Ecto neural progenitor cell (in vitro differentiated cells): ENCODE results near the gene ANAPC13.

ENCODE experiments used
- DNase-seq: peaks from one replicate; pipeline ENCODE4 v3.0.0-alpha.2; 2018; ENCODE audit warnings: low spot score

The ANAPC13 gene

DNA sequence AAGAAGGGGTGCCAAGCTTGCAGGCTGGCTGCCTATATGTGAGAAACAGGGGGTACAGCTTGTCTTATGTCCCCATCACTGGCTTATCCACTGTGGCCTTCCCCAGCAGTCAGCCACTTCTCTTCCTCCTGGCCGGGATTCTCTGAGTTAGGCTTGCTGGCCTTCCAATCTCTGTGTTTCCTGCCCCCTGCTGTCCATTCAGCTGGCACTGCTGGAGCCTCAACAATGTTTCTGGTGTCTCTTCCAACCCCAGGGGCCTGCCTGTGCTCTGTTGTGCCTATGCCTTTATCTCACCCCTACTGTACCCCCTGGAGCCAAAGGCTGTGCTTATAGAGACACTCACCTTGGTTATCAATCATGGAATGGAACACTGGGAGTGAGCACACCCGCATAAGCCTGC, 36.5 kb downstream of the ANAPC13 start:
- DNase-seq = peak; percentile 58

DNA sequence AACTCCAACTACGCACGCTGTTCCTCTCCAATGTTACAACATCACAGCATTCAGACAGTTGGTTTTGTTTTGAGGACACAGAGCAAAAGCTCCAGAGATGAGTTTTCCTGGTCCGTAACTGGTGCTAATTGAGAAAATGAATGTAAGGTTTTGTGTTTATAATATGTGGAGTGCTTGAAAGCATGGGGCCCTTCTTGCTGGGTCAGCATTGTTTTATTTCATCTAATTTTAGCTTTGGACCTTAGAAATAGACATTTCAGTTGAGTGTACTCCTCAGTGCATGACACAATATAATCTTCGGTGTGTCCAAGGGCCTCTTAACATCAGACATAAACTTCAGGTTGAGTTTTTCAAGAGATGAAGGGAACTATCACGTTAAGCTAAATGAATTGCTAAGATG, 37.1 kb downstream of the ANAPC13 start:
- DNase-seq = no peak

DNA sequence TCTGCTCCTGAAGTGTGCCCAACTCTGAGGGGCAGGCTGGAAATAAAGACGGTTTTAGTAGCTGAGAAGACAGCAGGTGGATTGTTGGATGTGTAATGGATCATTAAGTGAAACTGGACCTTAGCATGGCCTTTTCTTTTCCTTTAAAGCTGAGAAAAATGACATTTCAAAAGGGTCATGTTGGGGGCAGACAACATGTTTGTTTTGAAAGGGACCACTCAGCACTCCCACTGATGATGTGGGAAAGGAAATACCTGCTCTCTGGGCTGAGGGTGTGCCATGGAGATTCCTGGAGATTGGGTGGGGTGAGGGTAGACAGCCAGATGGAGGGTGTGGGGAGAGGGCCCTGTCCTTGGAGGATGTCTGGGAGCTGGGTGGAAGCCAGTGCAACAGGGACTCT, 38.4 kb downstream of the ANAPC13 start:
- no peak for DNase-seq

DNA sequence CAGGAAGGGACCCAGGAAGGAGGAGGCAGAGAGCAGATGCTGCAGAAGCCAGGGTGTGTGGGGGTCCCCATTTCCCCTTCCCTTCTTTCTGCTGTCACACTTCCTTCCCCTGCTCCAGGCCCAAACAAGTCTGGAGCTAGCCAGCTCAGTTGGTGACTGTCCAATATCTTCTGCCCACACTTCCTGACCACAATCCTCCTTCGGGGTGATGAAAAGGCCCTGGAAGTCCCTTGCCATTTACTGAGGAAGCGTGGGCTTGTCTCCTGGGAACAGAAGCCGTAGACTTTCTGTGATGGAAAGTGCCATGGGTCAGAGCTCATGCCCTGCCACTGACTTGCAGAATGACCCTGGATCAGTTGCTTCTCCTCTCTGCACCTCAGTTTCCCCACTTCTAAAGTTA, 39.0 kb downstream of the ANAPC13 start:
- DNase-seq = no peak

DNA sequence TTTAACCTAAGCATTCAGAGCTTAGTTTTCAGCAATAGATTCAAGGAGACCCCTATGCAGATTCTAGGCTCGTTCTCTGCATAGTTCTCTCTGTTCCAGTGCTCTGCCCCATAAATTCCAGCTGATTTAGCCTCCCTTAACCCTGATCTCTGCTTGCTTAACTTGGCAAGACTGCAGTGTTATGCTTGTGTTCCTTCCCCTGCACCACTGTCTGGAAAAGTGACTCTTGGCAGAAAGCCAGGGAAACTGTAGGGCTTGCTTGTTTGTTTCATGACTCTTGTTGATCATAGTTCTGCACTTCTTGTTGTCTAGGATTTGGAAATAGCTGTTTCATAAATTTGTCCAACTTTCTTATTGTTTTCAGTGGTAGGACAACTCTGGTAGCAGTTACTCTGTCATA, 40.1 kb downstream of the ANAPC13 start:
- no peak for DNase-seq

DNA sequence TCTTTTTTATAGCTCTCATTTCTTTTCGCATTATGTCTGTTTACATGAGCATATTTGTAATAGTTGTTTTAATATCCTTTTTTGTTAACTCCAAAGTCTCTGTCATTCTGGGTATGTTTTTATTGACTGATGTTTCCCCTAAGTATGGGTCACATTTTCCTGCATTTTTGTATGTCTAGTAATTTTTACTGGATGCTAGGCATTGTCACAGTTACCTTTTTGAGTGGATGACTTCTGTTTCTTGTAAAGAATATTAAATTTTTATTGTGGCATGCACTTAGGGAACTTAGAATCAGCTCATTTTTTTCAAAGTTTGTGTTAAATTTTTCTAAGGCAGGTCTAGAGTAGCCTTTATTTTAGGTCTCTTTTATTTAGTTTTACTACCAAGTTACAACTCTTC, 40.7 kb downstream of the ANAPC13 start:
- no peak for DNase-seq

DNA sequence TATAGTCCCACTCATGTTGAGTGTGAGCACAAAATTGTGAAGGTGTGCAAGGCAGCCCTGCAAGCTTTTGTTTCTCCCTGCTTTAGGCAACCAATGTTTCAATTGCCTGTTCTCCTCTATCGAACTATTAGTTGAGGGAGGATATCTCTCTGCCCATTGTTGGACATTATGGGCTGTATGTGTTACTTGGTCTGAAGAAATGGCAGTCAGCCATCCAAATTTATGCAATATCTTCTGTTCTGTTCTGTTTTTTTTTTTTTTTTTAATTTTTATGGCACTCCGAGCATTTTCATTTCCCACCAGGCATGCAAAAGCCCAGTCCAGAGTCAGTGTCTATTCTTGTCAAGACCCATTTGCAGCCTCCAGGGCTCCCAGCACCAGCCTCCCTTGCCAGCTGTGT, 44.0 kb downstream of the ANAPC13 start:
- no peak for DNase-seq

DNA sequence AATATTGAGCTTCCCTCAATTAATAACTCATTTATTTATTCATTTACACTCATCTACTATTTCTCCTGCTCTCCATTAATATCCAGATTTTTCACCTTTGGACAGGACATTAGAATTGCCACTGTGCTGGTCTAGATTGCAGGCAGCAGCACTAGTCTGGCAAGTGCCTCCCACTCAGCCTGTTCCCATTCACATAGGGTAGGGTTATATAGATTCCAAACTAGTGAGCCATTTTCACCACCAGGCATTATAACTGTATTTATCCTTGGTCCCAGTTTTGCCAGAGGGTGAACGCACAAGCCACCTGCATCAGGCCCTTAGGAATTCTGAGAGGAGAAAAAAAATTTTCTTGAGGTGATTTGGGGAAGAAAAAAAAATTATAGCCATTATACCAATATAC, 44.5 kb downstream of the ANAPC13 start:
- DNase-seq = no peak

DNA sequence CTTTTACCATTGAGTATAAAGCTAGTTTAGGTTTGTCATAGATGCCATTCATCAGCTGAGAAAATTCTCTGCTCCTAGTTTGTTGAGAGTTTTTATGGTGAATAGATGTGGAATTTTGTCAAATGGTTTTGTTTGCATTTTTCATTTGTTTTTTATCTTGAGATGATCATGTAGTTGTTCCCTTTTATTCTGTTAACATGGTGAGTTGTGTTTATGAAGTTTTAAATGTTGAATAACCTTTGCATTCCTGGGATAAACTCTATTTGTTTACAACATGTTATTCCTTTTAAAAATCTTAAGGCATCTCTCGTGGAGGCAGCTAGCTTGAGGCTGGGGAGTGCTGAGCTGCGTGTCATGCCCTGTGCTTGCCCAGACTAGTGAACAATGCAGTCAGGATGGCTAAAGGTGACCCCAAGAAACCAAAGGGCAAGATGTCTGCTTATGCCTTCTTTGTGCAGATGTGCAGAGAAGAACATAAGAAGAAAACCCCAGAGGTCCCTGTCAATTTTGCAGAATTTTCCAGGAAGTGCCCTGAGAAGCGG, 48.5 kb downstream of the ANAPC13 start:
- no peak for DNase-seq

DNA sequence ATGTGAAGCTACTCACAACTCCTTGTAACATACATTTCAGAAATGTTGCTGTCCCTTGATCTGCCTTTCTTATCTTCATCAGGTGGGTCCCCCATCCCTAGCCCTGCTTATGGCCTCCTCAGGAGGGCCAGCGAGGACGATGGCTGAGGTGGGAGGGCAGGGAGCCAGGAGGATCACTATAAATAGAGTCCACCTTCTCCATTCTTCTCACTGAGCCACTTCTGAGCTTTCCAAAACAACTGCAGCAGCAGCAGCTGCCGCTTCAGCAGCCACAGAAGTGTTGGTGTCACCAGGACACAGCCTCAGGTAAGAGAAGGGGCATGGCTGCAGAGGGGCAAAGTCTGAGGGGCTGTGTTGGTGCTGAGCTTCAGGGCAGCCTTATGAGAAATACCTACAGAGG, 53.5 kb downstream of the ANAPC13 start:
- no peak for DNase-seq

DNA sequence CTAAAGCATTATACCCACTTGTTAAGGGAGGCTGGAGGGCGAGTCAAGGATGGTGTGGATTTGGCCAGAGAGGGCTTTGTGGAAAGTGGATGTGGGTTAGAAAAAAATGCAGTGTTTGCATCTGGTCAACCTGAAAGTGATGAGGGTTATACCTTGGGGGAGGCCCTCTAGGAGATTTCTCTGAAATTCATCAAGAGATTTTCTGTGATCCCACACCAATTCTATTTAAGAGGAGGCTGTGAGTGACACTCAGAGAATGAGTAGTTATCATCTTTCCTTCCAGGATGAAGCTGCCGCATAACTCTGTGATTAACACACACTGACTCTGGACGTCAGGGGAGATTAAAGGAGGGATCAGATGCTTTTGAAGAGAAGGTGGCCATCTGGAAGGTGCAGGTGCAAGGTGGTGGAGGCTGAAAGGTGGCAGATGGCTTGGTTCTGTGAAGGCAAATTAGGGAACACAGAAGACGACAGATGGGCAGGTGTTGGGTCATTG, 54.8 kb downstream of the ANAPC13 start:
- DNase-seq = no peak

DNA sequence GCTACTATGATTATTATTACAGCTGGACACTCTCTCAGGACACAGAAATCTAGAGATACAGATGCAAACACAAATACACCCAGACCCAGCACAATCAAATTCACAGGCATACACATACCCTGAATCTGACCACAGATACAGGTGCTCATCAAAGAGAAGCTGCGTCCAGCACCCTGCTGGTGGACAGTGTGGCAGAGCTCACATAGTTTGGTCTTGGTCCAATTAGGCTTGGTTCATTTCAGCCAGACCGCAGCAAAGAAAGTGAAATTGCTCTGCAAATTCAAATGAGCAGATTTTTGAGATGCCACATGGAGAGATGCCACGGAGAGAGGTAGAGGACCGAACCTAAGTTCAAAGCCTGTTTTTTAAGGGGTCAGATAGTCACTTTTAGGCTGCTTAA, 55.6 kb downstream of the ANAPC13 start:
- no peak for DNase-seq

DNA sequence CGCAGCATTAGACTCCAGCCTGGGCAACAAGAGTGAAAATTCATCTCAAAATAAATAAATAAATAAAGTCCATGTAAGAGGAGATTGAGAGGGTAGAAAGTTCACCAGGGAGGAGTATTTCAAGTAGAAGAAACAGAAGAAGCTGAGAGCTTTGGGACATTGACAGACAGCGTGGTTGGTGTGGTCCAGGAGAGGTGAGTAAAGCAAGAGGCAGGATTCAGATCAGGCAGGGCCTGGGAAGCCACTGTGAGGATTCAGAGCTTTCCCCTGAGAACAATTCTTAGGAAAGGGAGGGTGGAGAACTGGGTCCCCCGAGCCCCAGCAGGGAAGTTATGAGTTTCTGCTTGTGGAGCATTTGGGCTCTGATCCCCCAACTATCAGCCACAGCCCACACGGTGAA, 57.4 kb downstream of the ANAPC13 start:
- DNase-seq = no peak
